Activated gamma-delta T cell treated with Interleukin-2 at 50 U/mL for 16 hours (primary cell): Measurements from ENCODE around the gene VEPH1.

Source experiments
- DNase-seq: peaks from one replicate; pipeline ENCODE4 v3.0.0-alpha.2; 2020

The VEPH1 gene

DNA sequence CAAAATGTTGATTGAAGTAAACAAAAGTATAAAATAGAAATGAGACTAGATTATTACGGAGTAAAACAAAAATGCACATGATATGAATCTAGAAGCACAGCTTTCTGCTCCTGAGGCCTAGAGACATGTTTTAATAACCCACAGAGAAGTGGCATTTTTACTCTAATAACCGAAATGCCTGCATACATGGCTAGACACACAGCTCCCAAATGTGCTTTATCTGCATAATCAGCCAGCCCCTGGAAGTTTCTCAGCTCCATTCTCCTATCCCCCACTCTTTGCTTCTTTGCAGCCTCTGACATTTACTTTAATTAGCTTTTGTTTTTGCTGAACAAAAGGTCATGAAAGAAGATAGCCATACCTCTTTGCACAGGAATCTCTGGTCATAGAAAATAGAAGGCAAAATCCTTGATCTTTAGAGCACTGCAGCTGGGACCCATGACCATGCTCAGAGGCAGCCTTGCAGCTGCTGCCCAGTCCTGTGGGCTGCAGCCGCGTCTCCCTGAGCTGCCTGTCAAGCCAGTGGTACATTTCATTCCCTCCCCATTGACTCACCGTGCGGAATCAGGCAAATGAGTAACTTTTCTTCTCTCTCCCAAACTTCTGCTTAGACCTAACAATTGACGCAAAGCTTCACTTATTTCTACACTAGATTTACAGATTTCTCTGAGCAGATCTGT, at the start of gene VEPH1:
VEPH1 (minus strand) TSS at position 501 of the 680 bp plus-strand sequence. CDS start 8,067 bp downstream, outside the sequence.
- no peak for DNase-seq

DNA sequence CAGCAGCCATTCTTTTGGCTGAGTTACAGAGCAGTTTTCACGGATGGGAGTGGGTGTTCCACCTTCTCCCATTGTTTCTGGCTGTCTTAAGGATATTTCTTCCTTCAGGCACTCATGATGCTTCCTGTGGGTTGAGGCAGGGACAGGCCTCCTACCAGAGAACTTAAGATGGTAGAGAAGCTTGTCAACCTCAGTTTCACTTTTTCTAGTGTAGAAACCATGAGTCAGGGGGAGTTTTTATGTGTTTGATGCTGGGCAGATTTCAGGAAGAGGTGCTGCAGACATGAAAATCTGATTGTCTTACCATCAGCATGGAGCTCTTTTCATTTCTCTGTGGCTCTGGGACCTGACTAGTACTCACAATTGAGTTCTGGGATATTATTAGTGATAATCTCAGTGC, 48.7 kb upstream of the VEPH1 start:
- DNase-seq = no peak

DNA sequence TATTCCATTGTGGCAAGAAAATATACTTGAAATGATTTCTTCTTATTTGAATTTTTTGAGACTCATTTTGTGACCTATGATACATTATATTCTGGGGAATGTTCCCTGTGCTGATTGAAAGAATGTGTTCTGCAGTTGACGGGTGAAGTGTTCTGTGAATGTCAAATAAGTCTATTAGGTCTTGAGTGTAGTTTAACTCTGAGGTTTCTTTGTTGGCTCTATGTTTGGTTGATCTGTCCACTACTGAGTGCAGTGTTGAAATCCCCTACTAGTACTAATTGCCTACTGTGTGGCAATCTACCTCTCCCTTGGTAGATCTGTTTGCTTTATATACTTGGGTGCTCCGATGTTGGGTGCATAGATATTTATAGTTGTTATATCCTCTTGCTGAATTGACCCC, 46.3 kb upstream of the VEPH1 start:
- DNase-seq = no peak

DNA sequence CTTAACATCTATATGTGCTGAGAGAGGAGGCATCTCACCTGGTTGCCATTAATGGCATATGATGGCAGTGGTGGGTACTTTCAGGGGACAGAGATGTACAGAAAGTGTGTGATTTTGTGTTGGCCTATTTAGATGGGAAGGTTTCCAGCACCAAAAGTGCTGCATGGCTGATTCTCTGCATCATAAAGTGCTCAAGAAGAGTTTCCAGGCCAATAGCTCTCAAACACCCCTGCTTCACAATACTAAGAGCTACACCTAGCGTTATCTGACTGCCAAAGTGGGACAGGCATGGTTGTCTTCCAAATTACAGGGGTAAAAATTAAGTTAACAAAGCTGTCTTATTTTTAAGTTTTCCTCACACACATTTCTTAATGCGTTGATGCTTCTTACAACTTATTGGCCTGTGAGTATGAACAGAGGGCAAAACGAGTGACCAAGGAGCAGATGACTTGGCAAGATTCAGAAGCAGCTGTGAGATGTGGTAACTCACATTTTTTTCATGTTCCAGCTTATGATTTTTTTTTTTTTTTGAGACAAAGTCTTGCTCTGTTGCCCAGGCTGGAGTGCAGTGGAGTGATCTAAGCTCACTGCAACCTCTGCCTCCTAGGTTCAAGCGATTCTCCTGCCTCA, 41.4 kb upstream of the VEPH1 start:
- DNase-seq = no peak

DNA sequence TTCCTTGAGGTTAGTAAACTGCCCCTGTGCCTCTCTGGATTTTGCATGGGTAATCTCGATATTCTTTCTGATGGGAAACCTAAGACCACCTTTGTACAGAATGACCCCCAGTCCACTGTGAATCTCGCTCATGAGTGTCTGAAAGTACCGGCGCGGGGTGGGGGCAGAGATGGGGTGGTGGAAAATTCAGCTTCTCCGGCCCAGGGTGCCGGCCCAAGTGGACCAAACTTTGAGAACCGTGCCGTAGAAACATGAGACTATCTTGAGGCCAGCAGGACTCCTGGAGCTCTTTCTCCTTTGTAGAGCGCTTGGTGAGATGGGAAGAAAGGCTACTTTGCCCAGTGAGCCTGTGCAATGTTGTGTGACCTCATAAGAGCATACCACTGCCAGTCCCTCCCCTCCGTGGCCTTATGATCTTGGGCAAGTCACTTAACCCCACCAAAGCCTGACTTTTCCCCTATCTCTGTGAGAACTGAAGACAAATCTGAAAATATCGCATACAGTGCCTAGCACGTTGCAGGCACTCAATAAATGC, 40.4 kb upstream of the VEPH1 start:
- DNase-seq = no peak

DNA sequence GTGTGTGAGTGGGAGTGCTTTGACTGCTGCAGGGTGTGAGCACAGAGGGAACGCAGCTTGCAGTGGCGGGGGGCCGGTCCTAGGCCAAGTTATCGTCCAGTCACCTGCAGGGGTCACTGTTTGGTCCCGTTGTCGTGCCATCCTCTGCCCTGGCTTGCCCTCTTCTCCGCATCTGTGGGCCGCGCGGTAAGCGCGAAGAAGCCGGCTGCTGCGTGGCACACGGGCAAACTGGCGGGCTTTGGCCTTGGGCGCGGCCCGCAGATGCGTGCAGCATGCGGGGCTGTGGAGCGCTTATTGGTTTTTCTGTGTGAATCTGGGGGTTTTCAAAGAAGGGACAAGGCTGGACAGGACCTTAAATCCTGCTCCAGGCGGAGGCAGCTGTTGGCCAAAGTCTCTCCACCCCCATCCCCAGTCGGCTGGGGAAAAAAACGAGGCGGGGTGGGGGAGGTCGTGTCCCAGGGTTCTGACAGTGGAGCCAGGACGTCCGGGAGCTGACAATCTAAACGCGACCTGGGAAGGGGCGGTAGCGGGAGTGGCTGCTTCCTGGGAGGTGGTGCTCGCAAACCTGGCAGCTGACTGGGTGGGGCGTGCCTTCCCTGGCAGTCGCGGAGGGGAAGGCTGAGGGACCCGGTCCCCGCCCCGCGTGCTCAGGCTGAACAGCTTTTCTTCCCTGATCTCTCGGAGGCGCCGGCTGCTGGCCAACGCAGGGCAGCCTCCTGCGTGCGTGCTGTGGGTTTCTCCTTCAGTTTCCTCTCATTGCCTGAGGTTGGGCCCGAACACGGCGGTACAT, 39.7 kb upstream of the VEPH1 start:
- no peak for DNase-seq

DNA sequence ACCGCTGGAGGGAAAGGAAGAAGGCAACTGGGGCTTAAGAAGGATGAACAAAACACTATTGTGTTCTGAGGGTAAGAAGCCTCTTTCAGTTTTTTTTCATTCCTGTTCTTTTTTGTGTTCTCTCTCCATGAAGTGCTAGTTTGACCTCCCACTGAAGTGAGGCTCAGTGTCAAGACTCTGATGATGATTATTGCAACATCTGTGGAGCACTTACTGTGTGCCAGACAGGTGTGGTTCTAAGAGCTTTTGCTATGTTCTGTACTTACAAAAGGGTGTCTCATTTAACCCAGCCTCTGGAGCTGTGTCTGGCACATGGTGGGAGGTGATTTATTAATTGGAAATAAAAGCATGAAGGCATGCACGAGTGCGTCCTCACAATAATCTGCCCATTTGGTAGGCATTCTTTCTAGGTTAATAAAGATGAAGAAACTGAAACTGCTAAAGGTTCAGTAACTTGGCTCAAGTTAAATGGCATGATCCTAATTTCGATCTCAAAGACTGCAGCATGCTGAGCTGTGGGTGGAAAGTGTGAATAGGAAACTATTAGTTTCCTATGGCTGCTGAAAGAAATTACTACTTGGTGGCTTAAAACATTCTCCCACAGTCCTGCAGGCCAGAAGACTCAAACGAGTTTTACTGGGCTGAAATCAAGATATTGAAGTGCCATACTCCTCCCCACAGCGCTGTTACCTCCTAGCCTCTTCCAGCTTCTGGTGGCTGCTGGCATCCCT, 38.5 kb upstream of the VEPH1 start:
- DNase-seq = no peak

DNA sequence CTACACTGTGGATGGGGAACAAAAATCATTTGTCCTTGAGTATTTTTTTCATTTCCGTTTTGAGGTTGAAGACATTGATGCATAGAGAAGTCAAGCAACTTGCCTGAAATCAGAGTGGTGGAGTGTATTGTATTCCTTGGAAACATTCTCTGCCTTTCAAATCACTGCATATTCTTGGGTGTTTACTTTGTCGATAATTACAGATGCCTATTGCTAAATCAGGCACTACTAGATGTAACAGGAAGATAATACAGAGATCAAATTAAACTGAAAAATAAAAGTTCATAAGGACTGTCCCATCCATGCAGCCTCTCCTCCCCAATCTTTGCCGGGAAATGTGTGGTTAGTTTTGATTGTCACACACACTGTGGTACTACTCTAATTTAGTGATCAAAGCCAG, 37.4 kb upstream of the VEPH1 start:
- no peak for DNase-seq

DNA sequence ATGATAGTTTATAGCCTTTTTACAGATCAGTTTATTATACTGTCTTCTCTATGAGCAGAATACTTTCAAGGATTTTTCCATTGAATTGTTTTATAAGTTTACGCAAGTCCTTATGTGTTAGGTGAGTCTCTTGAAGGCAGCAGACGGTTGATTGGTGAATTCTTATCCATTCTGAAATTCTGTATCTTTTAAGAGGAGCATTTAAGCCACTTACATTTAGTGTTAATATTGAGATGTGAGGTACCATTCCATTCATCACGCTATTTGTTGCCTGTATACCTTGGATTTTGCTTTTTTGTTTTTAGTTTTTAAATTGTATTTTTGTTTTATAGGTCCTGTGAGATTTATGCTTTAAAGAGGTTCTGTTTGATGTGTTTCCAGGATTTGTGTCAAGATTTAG, 32.5 kb upstream of the VEPH1 start:
- DNase-seq = no peak

DNA sequence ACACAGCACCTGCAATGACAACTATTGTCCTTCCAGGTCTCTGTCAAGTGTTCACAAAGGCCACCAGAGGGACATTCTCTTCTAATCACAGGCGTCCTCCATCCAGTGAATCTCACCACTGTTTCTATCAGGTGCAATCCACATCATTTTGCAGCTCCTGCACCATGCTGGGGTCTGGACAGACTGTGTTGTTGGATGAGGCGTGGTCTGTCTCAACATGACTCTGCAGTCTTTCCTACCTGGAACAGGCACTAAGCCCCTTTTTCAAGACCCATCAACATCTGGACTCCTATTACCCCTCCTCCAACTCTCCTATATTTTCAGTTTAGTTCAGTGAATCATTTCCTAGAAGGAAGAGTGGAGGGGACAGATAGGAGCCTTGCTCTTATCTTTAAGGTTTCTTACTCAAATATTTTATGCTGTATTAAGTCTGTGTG, 31.5 kb upstream of the VEPH1 start:
- DNase-seq = no peak

DNA sequence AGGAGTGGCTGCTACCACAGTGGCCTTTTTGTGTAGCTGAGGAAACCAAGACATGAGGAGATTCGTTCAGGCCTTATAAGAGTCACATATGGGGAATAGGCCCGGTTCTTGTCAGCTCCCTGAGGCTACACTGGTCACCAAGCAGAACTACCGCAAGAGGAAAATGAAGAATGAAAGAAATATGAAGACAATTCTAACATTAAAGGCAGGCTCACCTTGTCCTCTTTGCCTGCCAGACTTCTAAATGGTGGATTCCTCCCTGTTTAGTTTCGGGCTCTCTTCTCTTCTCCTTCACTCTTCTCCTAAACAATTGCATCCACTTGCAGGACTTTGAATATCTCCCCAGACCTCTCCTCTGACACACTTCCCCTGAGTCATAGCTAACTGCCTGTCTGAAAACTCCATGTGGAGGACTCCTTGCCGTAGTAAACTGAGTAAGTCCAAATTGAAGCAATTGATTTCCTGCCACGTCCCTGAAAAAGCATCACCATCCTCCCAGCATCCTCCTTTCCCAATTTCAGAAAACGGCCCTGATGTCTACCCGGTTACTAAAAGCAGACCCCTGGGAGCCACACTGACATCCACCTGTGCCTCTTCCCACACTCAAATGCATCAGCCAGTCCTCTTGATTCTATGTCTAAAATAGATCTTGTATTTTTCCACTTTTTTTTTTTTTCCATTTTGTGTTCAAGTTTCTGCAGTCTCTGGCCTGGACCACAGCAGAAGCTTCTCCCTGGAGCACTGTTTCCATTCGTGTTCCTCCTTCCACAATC, 30.3 kb upstream of the VEPH1 start:
- no peak for DNase-seq

DNA sequence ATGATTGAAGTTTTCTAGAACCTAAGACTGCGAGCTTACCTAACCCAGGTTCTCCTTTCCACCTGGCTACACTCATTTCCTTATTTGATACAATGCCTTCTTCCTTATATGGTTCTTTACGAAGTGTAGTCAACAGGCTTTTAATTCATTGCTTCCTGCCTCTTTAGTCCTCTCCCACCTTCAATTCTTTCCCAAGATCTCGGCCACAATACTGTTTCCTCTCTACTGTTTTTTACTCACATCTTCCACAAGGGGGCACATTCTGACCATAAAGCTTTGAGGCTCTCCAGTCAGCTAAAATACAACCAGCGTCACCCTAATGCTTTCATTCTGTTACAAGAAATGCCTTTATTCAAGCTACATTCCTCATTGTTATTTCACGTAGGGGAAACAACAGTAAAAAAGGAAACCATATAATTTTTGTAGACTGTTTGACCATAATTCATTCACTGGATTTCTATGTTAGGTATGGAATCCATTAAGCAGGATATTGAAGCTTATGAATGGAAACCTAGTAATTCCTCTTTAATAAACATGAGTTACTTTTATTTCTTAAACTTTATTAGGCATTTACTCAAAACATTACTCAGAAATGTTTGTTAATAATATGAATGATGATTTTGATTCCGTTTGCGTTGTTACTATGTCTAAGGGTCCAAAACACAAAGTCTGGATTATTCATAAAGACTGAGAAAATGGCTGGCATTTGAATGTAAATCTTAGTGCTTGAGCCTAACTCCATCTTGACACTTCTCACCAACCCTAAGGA, 29.5 kb upstream of the VEPH1 start:
- DNase-seq = no peak

DNA sequence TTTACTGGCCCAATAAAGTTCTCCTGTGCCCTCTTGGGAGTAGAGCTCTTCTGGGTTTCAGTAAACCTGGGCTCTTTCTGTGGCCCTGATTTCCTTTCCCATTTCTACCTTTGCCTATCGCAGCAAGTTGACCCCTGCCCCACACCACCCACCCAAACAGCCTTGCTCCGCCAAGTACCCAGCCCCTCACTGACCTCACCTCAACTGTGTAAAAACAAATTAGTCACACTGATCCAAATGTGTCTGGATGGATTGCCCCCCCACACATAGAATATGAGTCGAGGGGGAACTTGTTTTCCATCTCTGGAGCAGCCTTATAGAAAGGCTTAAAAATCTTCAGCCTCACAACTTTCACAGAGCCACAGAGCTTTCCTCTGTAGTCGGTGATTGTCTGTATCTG, 28.6 kb upstream of the VEPH1 start:
- no peak for DNase-seq

DNA sequence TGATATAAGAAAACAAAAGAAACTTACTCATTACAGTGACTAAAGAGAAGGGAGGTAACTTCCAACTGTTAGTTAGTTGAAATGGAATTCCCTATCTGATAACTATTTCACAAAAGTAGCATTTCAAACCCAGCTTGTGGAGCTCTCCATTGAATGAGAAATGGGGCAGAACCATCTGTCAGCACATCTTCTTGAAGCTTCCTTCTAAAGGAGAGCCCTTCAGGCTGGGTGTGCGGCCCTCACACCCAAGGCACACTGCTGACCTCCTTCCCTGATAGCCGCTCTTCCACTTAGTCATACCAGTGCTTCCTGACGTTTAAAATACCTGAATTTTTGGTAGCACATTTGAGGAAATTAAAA, 28.1 kb upstream of the VEPH1 start:
- DNase-seq = no peak

DNA sequence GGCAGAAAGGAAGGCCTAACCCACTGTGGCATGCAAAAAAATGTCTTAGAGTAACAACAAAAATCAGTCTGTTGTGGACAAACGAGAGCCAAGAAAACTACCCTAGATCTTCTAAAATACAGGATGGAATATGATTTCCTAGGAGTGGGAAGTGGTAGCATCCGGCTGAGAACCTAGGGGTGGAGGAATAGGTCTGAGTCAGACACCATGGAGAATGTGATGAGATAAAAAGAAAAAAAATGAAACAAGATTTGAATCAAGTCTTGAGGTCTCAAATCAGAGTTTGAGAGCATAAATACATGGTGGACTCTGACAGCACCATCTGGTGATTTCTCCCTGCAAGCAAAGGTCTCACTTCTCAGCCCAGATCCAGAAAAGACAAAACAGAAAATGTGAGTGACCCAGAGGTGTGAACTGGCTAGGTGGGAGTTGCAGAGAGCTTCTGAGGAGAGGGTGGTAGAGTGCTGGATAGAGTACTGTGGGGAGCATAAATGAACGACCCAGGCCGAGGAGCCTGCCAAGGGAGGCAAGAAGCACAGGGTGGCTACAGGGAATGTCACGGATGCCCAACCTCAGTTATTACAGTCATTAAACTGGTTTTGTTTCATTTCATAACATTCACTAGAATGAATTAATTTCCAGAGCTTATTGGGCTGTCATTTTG, 27.6 kb upstream of the VEPH1 start:
- DNase-seq = no peak

DNA sequence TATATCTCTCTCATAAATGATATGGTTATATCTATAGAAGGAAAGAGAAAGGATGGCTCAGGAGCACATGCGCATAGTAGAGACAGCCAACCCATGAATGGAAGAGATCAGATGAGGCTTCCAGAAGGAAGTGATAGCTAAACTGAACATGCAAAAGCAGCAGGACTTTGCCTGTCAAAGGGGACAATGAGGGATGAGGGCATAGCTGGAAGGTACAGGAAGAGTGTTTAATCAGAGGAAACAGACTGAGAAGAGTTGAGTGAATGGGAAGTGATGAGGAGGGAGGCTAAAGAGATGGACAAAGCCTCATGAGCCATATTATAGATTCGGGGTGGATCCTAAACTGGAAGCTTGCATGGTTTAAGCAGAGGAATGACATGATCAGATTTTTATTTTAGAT, 26.5 kb upstream of the VEPH1 start:
- no peak for DNase-seq

DNA sequence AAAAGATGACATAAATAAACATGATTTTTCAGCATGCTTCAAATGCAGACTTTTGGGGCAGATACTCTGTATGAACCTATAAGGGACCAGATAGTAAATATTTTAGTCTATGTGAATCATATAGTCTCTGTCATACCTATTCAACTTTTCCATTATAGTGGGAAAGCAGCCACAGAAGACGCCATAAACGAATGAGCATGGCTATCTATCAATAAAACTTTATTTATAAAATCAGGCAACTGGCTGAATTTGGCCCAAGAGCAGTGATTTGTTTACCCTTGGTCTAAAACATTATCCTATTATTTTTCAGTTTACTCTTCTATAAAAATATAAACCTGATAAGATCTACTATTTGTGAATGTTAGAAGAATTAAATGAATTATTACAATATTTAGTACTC, 25.9 kb upstream of the VEPH1 start:
- DNase-seq = no peak

DNA sequence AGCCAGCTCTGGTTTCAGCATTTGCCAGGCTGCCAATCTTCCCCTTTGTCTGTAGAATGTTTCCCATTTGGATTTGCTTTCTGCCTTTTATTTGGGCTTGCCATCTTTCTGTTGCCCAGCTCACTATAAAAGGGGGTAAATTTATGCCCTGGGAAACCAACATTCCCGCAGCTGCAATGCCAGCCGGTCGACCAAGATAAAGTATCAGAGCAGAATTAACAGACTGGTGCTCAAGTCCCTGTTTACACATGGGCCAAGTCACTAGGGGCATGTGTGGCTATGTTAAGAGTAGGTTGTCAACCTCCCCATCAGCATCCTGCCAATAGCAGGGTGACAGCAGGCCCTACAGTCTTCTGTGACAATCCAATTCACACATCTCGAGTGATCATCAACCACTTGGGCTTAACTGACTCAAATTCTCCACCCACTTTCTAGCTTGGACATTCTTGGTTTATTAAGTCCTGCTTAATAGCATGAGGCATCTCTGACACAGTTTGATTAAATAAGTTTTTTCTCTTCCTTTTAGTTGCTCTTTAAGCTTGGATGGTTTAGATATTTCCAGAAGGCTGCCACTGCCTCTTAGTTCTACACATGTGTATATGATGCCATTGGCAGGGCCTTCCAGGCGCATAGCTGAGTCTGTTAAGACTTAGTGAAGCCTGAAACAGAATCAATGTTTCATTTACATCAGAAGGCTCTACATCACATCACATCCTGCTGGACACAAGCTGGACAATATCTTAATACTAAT, 24.1 kb upstream of the VEPH1 start:
- DNase-seq = no peak

DNA sequence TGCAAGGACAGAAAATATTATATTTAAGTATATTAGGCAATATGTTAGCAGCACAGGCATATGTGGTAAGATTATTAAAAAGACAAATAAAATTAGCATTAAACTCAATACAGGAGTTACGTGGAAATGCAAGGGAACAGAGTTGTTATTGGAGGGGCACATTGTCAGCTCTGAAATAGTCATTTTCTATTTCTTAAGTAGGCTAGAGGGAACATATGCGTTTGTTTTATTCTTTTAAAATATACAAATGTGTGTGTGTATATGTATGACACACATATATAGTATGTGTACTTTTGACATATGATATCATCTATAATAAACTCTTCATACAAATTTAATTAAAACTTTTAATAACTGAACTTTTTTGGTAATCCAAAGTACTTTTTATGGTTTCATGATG, 22.8 kb upstream of the VEPH1 start:
- DNase-seq = no peak

DNA sequence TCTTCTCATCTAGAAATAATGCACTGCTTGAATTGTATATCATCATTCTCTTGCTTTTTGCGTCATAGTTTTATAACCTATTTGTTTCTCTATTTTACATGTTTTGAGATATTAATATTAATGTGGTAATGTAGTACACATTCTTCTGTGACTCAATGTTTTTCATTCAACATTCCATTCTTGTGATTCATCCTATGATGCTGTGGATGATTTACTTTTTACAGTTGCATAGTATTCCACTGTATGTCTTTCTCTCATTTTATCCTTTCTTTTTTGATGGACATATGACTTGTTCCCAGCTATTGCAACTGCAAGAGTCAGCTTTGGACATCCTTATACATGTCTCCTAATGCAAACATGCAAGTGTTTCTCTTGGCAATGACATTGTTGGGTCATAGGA, 20.6 kb upstream of the VEPH1 start:
- DNase-seq = no peak
